GM12892 (cell line): ENCODE results near the gene STAC2.

ENCODE experiments used
- DNase-seq: peaks from one replicate; pipeline ENCODE4 v3.0.0; 2011; ENCODE audit not compliant: insufficient read length
- FAIRE-seq: peaks from 2 replicates; lab custom pipeline; 2011; peaks lifted over from hg19 to GRCh38; lab: Jason Lieb, UNC
- POLR2A ChIP-seq: IDR thresholded peaks from 2 replicates; pipeline ENCODE4 v1.6.1; 2011; ENCODE audit warnings: low read depth, low read length, control low read depth
- POLR2AphosphoS5 ChIP-seq: IDR thresholded peaks from 2 replicates; pipeline ENCODE4 v1.6.1; 2011; ENCODE audit warnings: low read depth, low read length, control low read depth
- TAF1 ChIP-seq: IDR thresholded peaks from 2 replicates; pipeline ENCODE4 v1.6.1; 2011; ENCODE audit warnings: low read depth, mild to moderate bottlenecking, control low read depth, low read length, borderline replicate concordance

The STAC2 gene

GRCh38 chr17:39243155-39243554 lies 17.4 kb upstream of the STAC2 start:
- no peak for FAIRE-seq
- no peak for DNase-seq
- TF ChIP-seq POLR2A, result no peak
- TF ChIP-seq POLR2AphosphoS5, result no peak
- no peak for TF ChIP-seq TAF1

GRCh38 chr17:39240631-39241030 lies 14.9 kb upstream of the STAC2 start:
- TF ChIP-seq POLR2AphosphoS5 (no peak), POLR2A (no peak), TAF1 (no peak)
- FAIRE-seq (no peak), DNase-seq (no peak)

- FAIRE-seq (peak; percentile 65), DNase-seq (no peak)
- TF ChIP-seq POLR2A (no peak), POLR2AphosphoS5 (no peak), TAF1 (no peak)
Measured at GRCh38 chr17:39239640-39240314, 14.0 kb upstream of the STAC2 start.

- FAIRE-seq (no peak), DNase-seq (no peak)
- TF ChIP-seq TAF1, result no peak
- TF ChIP-seq POLR2A, result no peak
- no peak for TF ChIP-seq POLR2AphosphoS5
Measured at GRCh38 chr17:39238311-39238972, 12.7 kb upstream of the STAC2 start.

GRCh38 chr17:39237586-39237985 lies 11.8 kb upstream of the STAC2 start:
- FAIRE-seq, result no peak
- no peak for TF ChIP-seq TAF1
- no peak for TF ChIP-seq POLR2A
- TF ChIP-seq POLR2AphosphoS5, result no peak
- no peak for DNase-seq

- no peak for DNase-seq
- TF ChIP-seq TAF1, result no peak
- TF ChIP-seq POLR2A, result no peak
- no peak for TF ChIP-seq POLR2AphosphoS5
- no peak for FAIRE-seq
Measured at GRCh38 chr17:39236981-39237441, 11.3 kb upstream of the STAC2 start.

- FAIRE-seq, result no peak
- TF ChIP-seq TAF1, result no peak
- no peak for TF ChIP-seq POLR2A
- TF ChIP-seq POLR2AphosphoS5, result no peak
- no peak for DNase-seq
Measured at GRCh38 chr17:39236450-39236927, 10.7 kb upstream of the STAC2 start.

GRCh38 chr17:39235555-39236449 lies 10.1 kb upstream of the STAC2 start:
- no peak for FAIRE-seq
- no peak for TF ChIP-seq POLR2AphosphoS5
- no peak for TF ChIP-seq TAF1
- TF ChIP-seq POLR2A, result no peak

GRCh38 chr17:39231591-39232551 lies 6.1 kb upstream of the STAC2 start:
- FAIRE-seq (no peak), DNase-seq (peak; percentile 79)
- no peak for TF ChIP-seq POLR2A
- no peak for TF ChIP-seq POLR2AphosphoS5
- TF ChIP-seq TAF1, result no peak

More at GRCh38 chr17:39235555-39236449, 10.1 kb upstream of the STAC2 start:
- DNase-seq, result peak; percentile 60

GRCh38 chr17:39231091-39231561 lies 5.4 kb upstream of the STAC2 start:
- DNase-seq (peak; percentile 11), FAIRE-seq (no peak)
- TF ChIP-seq TAF1, result no peak
- no peak for TF ChIP-seq POLR2A
- TF ChIP-seq POLR2AphosphoS5, result no peak
